ENCODE results near the gene POLK. TPM values are rescaled to one million over a fixed set of nuclear protein-coding genes. Genes with fewer than 3 reads are reported as not detected.

The POLK gene
- total and polyA plus RNA-seq, 4 donors, result 3.7 to 20.6 (median 9.8) TPM

GRCh38 chr5:75550597-75550996, 38.9 kb downstream of the POLK start:
- H3K27me3 ChIP-seq (ENCODE audit: control insufficient read depth in 4 of 4, insufficient read depth in 4 of 4, low read length in 3 of 4), result no peaks in the 10 kb centered on the region
- H3K27ac ChIP-seq (ENCODE audit: low read depth in 1 of 2, low read length in 2 of 2), result no peak overlapping the region
- TF ChIP-seq MAX (IDR thresholded peaks at IDR 0.05) (no peak), JUND (IDR thresholded peaks at IDR 0.05) (no peak), YY1 (IDR thresholded peaks at IDR 0.05) (no peak), FOXA2 (IDR thresholded peaks at IDR 0.05) (no peak), NR2F2 (IDR thresholded peaks at IDR 0.05) (no peak), SP1 (IDR thresholded peaks at IDR 0.05) (no peak), ZBTB33 (IDR thresholded peaks at IDR 0.05) (no peak), RAD21 (IDR thresholded peaks at IDR 0.05) (no peak), EGR1 (IDR thresholded peaks at IDR 0.05; ENCODE audit: low read depth in 2 of 2) (no peak), HNF4A (conservative IDR thresholded peaks at IDR 0.05) (no peak), TAF1 (conservative IDR thresholded peaks at IDR 0.05) (no peak), RXRA (IDR thresholded peaks at IDR 0.05) (no peak), HNF4G (IDR thresholded peaks at IDR 0.05) (no peak), ATF3 (IDR thresholded peaks at IDR 0.05) (no peak), GABPA (IDR thresholded peaks at IDR 0.05 in 1 of 2, conservative IDR thresholded peaks at IDR 0.05 in 1 of 2) (no peak)
- no peaks in the 10 kb centered on the region for H3K4me1 ChIP-seq (ENCODE audit: control insufficient read depth in 4 of 4, insufficient read depth in 4 of 4, low read length in 3 of 4)
- WGBS, result 99% methylated on average over 1 of the region's 1 CpG
- no peak for DNase-seq (ENCODE audit: low spot score)
- peaks cover 0 to 19% (median 9%) of the 10 kb centered on the region in 4 donors for H3K36me3 ChIP-seq (ENCODE audit: control insufficient read depth in 4 of 4, insufficient read depth in 3 of 4, low read depth in 1 of 4, low read length in 3 of 4)
- no peaks in the 10 kb centered on the region for H3K9me3 ChIP-seq (ENCODE audit: control insufficient read depth in 4 of 4, low read length in 3 of 4)
- no peak overlapping the region for H3K9ac ChIP-seq (ENCODE audit: low read depth in 1 of 2, low read length in 2 of 2)
- no peak overlapping the region for H3K4me3 ChIP-seq (ENCODE audit: low read depth in 1 of 3, low read length in 3 of 3)

- Histone ChIP-seq H3K36me3 (ENCODE audit: control insufficient read depth in 4 of 4, insufficient read depth in 3 of 4, low read depth in 1 of 4, low read length in 3 of 4) (peaks cover 0 to 19% (median 9%) of the 10 kb centered on the region in 4 donors), H3K4me3 (ENCODE audit: low read depth in 1 of 3, low read length in 3 of 3) (no peak overlapping the region), H3K9ac (ENCODE audit: low read depth in 1 of 2, low read length in 2 of 2) (no peak overlapping the region), H3K9me3 (ENCODE audit: control insufficient read depth in 4 of 4, low read length in 3 of 4) (no peaks in the 10 kb centered on the region), H3K27me3 (ENCODE audit: control insufficient read depth in 4 of 4, insufficient read depth in 4 of 4, low read length in 3 of 4) (no peaks in the 10 kb centered on the region), H3K27ac (ENCODE audit: low read depth in 1 of 2, low read length in 2 of 2) (no peak overlapping the region), H3K4me1 (ENCODE audit: control insufficient read depth in 4 of 4, insufficient read depth in 4 of 4, low read length in 3 of 4) (no peaks in the 10 kb centered on the region)
- TF ChIP-seq TAF1 (conservative IDR thresholded peaks at IDR 0.05) (no peak), GABPA (IDR thresholded peaks at IDR 0.05 in 1 of 2, conservative IDR thresholded peaks at IDR 0.05 in 1 of 2) (no peak), FOXA1 (IDR thresholded peaks at IDR 0.05) (no peak)
- DNase-seq (ENCODE audit: low spot score), result no peak
- WGBS, result 96% methylated on average over 3 of the region's 3 CpGs
These were observed 39.8 kb downstream of the POLK start for GRCh38 chr5:75551471-75551870.

GRCh38 chr5:75552764-75553163, 41.1 kb downstream of the POLK start:
- Histone ChIP-seq H3K36me3 (ENCODE audit: control insufficient read depth in 4 of 4, insufficient read depth in 3 of 4, low read depth in 1 of 4, low read length in 3 of 4) (peaks cover 0 to 23% (median 9%) of the 10 kb centered on the region in 4 donors), H3K4me1 (ENCODE audit: control insufficient read depth in 4 of 4, insufficient read depth in 4 of 4, low read length in 3 of 4) (no peaks in the 10 kb centered on the region), H3K27ac (ENCODE audit: low read depth in 1 of 2, low read length in 2 of 2) (no peak overlapping the region), H3K9me3 (ENCODE audit: control insufficient read depth in 4 of 4, low read length in 3 of 4) (no peaks in the 10 kb centered on the region), H3K4me3 (ENCODE audit: low read depth in 1 of 3, low read length in 3 of 3) (no peak overlapping the region), H3K9ac (ENCODE audit: low read depth in 1 of 2, low read length in 2 of 2) (no peak overlapping the region), H3K27me3 (ENCODE audit: control insufficient read depth in 4 of 4, insufficient read depth in 4 of 4, low read length in 3 of 4) (no peaks in the 10 kb centered on the region)
- TF ChIP-seq ATF3 (IDR thresholded peaks at IDR 0.05) (no peak), TAF1 (conservative IDR thresholded peaks at IDR 0.05) (no peak), GABPA (IDR thresholded peaks at IDR 0.05 in 1 of 2, conservative IDR thresholded peaks at IDR 0.05 in 1 of 2) (no peak), HNF4G (IDR thresholded peaks at IDR 0.05) (no peak), SP1 (IDR thresholded peaks at IDR 0.05) (no peak), HNF4A (conservative IDR thresholded peaks at IDR 0.05) (no peak), CTCF (IDR thresholded peaks at IDR 0.05; ENCODE audit: low read depth, low read length, missing input control) (no peak), FOXA1 (IDR thresholded peaks at IDR 0.05) (no peak), ZBTB33 (IDR thresholded peaks at IDR 0.05) (no peak), NR2F2 (IDR thresholded peaks at IDR 0.05) (no peak), RXRA (IDR thresholded peaks at IDR 0.05) (no peak), FOXA2 (IDR thresholded peaks at IDR 0.05) (no peak), RAD21 (IDR thresholded peaks at IDR 0.05) (no peak)
- DNase-seq (ENCODE audit: low spot score), result no peak
- 97% methylated on average over 2 of the region's 2 CpGs for WGBS
